Measurements from ENCODE around the gene CALHM1.
A peak's percentile ranks its signal among the peaks of the same experiment; 100 is the strongest.

CALHM1 gene

DNA sequence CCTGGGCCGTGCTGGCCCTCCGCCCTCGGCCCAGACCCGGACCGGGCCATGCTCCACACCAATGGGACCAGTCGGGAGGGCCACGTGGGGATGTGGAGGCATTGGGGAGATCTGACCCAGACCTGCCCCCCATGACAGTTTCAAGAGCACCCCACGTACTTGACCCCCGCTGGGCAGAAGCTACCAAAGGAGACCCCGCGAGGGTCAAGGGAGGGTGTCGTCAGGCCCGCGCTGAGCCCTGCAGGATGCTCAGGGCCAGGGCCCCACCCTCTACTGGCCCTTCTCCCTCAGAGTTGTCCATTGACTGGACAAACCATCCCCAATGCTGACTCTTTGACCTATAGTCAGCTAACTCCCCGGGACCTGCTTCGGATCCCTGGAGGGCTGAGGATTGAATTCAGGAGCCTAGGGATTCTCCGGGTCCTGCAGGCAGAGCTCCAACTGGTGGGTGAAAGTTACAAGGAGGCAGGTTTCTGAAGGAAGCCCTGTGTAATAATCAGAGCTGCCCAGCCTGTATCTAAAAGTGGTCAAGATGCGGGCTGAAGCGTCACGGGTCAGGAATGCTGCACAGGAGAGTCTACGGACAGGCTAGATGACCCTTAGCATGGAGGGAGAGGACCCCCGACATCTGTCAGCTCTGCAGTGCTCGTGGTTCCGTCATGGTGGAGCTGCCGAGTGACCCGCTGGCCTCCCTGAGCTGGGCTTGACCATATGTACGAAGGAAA is 6.0 kb downstream of the CALHM1 start:
- DNase-seq: no peak

DNA sequence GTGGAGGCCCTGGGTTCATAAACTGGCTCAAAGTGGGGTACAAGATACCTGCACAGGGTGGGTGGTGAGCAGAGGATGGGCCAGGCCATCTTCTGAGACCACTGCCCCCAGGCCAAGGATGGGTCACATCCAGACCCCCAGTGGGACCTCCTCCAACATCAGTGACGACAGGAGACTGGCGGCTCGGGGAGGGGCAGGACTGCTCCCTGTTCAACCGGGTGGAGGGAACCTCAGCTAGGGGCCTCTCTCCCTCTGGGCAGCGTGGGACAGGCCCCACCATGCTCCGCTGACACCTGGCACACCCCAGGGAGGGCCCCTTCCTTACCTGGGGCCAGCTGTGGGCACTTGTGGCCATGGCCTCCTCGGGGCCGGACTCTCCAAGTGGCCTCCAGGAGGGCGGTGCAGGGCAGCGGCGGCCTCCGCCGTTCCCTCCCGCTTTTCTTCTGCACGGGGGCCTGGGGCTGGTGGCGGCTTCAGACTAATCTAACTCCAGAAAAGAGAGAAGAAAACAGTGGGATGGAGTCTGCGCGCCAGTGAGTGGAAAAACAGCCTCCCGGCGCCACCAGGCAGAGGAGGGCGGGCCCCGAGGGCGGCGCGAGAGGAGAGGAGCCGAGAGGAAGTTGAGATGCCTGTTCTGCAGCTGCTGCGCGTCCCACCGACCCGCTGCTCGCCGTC is 6.7 kb downstream of the CALHM1 start, which contains the start of gene CALHM2:
Gene CALHM2, minus strand, starts transcription at position 540 of the 675 bp plus-strand sequence. CDS start 2,429 bp downstream, outside the sequence.
- peak; percentile 67 for DNase-seq

DNA sequence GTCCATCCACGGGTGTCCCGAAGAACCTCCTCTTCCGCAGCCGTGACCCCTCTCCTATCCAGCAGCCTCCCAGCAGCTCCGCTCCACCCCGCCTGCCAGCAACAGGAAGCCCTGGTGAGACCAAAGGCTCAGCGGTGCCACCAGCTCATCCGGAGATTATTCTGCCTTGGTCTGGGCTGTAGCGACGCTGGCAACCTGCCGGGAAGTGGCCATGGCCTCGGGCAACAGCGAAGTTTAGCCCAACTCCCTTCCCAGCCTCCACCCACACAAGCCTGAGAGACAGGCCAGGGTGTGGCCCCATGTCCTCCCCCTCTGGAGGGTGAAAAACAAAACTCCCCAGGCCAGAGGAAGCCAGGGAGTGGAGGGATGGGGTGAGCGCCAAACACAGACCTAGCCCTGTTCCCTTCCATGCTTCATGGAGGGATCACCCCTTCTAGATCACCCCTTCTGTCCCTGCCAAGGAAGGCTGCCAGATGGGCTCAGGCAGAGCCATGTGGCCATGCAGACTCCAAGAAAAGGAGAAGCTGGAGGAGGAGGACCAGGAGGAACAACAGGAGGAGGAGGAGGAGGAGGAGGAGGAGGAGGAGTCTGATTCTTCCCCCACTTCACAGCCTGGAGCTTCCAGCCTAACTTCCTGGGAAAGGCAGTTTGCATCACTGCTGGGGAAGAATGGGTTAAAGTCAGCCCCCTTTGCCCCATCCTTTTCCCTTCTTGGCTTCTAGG is 7.4 kb downstream of the CALHM1 start:
- peak; percentile 67 for DNase-seq

DNA sequence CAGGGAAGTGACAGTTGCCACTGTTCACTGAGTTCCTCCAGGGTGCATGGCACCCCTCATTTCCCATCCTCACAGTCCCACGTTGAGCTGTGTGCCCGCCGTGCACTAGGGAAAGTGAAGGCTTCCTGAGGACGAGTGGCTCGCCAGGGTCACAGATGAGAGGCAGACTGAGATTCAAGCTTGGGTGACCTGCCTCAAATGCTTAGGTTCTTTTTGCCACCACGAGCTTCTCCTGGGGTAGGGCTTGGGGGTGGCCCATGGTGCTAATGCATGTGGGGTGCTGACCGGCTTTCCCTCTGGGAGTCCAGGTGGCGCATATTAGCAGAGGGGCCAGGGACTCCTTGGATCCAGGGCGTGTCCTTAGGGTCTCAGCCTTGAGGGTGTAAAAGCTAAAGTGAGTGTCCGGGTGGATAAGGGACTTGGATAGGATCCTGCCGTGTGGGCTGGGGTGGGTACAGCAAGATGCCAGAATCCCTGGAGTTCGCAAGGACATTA is 8.5 kb downstream of the CALHM1 start:
- no peak for DNase-seq

DNA sequence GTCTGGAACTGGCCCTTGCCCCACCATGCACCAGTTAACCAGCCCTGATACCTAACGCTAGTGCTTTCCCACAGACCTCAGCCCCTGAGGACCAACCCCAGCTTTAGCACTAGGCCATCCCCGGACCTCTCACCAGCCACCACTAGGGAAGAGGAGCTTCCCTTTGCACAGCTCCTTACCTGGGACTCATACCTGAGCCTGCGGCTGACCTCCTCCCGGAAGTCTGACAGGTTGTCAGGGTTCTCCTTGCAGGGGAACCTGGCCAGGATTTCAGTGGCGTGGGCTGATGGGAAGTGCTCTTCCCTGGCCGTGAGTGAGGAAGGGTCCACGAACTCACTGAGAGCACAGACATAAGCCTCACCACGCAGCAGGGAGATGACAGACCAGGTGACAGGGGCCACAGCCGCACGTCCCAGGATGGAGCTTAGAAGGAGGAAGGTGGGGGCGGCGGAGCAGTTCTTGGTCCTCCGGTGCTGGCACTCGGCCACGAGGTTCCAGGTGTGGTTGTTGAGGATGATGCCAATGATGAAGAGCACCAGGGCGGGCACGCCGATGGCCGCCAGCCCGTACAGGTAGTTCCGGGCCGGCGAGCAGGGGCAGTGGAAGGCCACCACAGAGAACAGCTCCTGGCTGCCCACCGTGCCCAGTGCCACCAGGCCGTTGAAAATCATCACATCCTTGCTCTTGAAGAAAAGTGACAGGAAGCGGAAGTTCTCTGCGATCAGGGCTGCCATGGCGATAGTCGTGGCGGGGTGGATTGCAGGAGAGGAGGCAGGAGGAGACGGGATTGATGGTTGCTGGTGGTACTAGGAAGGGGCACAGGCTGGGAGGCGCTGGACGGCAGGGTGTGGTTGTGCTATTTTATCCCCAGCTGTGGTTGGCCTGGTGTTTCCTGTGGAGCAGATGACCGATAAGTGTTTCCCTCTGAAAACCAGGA is 9.2 kb downstream of the CALHM1 start:
- DNase-seq: no peak

DNA sequence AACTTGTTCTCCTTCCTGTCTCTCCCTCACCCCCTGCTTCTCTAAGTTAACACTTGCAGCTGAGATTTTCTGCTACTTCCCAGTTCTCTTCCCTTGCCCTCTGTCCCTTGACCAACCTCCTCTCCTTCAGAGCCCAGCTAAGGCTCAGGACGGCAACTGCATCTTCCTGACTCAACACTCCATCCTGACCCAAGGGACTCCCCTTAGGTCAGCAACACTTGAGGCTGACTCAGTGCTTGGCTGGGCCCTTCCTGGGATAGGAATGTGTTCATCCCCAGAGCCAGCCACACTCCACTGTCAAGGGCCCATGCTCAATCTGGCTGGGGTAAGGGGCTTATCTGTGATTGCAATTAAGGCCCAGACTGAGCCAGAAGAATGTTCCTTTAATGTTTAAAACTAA is 10.0 kb downstream of the CALHM1 start:
- DNase-seq: no peak

DNA sequence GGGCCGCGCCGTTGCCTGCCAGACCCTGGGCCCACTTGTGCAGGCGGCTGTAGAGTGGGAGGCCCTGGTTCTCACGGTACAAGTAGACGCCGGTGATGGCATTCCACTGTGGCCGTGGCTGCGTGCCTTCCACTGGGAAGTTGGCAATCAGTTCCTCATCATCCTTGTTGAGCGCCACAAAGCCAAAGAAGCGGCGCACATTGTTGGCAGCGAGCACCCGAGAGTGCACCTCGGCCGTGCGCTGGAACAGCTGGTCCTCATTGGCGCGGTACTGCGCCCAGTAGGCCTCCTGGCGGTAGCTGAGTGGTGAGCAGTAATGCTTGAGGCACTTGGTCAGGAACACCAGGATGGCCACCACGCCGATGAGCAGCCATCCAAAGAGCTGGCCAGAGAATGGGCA is 11.5 kb downstream of the CALHM1 start:
- no peak for DNase-seq

DNA sequence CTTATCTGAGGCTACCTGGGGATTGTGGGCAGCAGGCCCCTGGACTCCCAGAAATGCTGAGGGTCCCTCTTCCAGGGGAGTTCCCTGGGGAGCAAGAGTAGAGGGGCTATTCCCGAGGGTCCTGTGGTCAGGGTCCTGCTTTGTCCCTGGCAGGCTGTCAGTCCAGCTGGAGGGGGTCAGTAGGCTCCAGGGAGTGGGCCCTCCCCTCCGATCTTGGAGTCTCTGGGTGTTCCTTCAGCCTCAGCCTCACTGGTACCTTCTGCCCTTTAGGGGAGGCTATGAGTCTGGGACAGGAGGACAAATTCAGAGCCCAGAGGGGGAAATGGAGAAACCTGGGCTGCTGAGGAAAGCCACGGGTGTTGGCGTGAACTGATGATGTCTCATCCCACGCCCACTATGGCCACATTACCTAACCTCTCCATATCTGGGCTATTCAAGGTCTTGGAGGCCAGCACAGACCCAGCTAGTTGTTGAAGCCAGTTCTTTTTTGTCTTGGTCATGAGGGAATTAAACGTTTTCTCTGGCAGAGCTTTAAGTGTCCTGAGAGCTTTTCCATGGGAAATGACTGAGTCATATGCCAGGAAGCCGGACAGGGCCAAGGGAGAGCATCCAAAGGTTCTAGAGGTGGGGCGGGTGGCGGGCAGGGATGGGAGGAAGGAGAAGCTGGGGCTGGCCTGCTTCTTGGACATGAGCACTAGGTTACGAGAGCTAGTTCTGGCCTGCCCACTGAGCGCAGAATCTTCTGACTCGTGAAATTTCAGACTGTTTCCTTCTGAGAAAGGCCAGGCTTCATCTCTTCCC is 12.7 kb downstream of the CALHM1 start:
- DNase-seq: no peak

DNA sequence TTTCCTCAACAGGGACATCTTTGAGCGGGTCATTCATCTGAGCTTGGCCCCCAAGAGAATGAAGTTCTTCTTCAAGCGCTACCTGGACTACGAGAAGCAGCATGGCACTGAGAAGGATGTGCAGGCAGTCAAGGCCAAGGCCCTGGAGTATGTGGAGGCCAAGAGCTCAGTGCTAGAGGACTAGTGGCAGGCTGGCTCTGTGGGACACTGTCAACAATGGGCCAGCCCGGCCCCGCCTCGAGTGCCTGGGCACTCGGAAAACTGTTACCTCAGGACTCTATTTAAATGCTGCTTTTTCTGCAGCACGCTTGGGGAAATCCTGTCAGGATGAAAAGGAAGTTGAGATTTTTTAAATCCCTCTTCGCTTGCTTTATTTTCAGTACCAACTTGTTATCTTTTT is 13.3 kb downstream of the CALHM1 start:
- no peak for DNase-seq

DNA sequence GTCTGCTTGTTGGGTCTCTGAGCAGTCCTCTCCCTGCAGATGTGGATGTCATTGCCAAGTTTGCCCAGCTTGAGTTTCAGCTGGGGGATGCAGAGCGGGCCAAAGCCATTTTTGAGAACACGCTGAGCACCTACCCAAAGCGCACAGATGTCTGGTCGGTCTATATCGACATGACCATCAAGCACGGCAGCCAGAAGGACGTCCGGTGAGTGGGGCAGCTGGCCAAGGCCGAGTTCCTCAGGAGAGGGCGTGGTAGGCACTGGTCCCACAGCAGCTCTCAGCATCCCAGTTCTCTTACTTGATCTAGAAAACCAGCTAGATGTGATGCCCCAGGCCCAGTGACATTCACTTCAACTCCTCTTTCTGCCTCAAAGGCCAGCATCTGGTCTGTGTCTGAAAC is 14.2 kb downstream of the CALHM1 start:
- DNase-seq: no peak

DNA sequence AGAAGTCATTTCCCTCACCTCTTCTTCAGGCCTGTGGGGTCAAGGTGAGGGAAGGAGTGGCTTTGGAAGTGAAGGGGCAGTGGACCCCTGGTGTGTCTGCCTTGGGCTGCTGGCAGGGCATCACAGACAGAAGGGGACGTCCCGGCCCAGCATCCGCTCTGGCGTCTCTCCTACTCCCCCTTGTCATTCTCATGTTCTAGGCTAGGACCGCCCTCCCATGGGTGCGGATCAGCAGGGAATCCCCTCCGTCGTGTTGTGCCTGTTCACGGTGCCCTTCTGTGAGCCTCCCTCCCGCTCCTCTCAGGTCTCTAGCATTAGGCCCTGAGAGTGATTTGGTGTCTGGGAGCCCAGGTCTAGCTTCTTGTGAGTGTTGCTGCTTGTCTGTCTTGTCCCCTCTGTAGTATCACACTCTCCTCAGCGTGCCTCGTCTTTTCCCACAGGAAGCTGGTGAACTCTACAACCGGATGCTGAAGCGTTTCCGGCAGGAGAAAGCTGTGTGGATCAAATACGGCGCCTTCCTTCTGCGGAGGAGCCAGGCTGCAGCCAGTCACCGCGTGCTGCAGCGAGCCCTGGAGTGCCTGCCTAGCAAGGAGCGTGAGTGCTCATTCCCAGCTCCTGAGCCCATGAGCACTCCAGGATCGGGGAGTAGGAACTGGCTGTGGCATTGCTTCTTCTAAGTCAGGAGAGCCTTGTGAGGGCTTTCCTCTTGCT is 15.1 kb downstream of the CALHM1 start:
- DNase-seq: no peak

DNA sequence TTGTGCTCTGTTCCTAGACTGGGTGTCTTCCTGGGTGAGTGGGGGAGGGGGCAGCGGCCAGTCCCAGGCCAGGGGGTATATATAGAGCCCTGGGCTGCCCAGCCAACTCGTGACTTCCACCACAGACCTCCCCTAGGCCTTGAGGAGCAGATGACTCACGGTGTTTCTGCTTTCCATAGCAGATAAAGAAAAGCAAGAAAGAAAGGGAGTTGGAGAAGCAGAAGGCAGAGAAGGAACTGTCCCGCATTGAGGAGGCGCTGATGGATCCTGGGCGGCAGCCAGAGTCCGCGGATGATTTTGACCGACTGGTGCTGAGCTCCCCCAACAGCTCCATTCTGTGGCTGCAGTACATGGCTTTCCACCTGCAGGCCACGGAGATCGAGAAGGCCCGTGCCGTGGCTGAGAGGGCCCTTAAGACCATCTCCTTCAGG is 16.7 kb downstream of the CALHM1 start:
- no peak for DNase-seq

DNA sequence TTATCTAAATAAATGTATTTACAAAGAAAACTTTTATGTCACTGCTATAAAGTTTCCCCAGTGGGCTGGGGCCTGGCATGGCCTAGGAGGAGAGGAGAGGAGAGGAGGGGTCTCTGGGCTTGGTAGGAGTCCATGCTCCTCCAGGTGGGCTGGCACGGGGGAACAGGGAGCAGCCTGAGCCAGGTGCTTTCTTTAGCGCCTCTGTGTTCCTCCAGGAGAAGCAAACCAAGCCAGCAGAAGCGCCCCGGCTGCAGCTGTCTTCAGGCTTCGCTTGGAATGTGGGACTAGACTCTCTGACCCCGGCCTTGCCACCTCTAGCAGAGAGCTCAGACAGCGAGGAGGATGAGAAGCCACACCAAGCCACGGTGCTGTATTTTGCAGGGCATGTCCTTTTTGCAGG is 17.1 kb downstream of the CALHM1 start:
- no peak for DNase-seq

DNA sequence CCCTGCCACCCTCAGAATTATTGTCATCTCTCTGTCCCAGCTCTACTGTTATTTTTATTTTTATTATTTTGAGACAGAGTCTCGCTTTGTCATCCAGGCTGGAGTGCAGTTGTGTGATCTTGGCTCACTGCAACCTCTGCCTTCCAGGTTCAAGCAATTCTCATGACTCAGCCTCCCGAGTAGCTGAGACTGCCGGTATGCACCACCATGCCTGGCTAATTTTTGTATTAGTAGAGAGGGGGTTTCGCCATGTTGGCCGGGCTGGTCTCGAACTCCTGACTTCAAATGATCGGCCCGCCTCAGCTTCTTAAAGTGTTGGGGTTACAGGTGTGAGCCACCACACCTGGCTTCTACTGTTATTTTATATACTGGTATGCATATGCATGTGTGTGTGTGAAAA is 17.5 kb downstream of the CALHM1 start:
- DNase-seq: no peak

DNA sequence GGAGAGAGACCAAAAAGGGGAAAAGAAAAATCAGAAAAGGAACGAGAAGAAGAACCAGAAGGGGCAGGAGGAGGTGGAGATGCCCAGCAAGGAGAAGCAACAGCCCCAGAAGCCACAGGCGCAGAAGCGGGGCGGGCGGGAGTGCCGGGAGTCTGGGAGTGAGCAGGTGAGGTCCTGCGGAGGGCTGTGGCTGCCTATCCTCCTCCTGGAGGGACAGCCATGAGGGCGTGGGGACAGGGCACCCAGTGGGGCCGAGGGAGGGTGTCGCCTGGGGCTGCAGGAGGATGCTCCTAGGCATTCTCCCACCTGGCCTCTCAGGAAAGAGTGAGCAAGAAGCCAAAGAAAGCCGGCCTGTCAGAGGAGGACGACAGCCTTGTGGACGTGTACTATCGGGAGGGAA is 18.3 kb downstream of the CALHM1 start:
- DNase-seq: no peak

DNA sequence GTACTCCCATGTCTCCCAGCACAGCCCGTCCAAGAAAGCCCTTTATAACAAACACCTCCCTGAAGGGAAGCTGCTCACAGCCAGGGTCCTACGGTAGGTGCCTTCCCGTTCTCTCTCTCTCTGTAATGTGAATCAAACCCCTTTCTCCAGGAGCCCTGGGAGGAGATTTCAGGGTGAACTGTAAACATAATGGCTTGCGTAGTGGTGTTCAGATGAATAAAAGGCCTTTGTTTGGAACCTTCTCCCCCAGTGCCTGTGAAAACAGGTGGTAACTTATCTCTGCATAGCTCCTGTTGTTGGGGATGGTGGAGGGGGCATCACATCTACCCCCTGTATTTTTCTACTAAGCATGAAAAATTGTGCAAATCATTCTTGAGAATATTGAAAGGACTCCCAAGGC is 18.9 kb downstream of the CALHM1 start:
- DNase-seq: no peak

DNA sequence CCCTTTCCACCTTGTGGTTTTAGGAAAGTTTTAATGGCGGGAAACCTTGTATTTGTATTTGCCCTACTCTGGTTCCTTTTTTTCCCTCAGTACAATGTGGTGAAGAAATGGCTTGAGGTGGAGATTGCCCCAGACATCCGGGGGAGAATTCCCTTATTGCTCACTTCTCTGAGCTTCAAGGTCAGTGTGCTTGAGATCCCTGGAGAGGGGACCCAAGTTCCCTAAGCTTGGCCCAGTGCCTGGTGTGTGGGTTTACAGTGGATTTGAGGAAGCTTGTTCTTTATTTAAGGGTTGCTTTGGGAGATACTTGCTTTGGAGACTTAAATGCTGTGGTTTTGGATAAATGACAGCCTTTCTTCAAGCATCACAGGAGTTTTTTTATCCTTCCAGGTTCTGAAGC is 24.8 kb downstream of the CALHM1 start:
- DNase-seq: no peak

DNA sequence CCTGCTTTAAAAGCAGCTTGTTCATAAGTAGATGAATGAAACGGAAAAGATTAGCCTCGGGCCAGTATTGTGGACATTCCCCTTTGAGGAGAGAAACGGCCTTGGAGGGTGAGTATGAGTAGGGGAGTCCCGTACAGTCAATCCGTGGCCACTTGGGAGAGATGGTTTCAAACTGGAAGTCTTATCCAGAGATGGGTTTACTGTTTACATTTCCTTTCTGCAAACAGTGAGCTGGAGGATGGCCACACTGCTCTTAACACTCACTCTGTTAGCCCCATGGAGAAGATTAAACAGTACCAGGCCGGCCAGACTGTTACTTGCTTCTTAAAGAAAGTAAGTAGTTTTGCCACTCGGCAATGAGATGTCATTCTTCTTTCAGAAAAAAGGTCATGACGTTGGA is 26.8 kb downstream of the CALHM1 start:
- no peak for DNase-seq

DNA sequence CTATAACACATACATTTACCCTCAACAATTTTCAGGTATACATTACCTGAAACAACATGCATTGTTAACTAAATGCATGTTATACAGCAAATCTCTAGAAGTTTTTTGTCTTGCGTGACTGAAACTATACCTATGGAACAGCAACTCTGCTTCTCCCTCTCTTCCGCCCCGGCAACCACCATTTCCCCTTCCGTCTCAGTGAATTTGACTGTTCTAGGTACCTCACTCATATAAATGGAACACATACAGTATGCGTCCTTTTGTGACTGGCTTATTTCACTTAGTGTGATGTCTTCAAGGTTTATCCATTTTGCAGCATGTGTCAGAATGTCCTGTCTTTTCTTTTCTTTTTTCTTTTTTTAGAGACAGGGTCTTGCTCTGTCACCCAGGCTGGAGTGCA is 29.1 kb downstream of the CALHM1 start:
- DNase-seq: no peak

DNA sequence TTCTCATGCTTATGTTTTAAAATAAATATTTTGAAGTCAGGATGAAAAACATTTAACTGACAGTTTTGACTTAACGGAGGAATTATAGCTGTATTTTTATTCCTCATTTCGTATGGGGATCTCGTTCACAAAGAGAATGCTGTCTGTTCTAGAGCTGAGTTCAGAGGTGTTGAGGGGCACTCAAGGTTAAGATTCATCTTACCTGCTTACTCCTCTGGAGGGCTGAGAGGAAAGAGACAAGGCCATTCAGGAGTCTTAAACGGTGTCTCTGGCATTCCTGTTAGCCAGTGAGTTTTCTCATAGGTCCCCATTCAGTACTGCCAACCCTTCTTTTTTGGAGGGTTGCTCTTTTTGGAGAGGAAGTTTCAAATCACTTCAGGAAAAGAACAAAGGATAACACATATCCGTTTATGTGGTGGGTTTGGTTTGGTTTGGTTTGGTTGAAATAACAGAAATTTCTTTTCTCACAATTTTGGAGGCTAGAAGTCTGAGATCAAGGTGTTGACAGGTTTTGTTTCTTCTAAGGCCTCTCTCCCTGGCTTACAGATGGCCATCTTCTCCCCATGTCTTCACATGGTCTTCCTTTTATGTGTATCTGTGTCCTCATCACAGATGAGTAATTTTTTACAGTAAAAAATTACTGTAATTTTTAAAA is 29.6 kb downstream of the CALHM1 start:
- DNase-seq: no peak

DNA sequence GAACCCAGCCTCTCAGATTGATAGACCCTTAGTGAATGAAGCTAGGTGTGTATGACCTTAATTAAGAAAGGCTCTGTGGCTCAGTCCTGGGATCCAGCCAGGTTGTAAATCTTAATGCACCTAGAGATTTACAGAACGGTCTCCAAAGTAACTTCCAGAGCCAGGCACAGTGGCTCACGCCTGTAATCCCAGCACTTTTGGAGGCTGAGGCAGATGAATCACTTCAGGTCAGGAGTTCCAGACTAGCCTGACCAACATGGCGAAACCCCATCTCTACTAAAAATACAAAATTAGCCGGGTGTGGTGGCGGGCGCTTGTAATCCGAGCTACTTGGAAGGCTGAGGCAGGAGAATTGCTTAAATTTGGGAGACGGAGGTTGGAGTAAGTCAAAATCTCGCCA is 30.8 kb downstream of the CALHM1 start:
- no peak for DNase-seq

All from RPMI8226 (cell line).